ENCODE measurements around the gene GRK6.

GRCh38 chr5:177486256-177486655, 59.8 kb downstream of the GRK6 start:
- TF ChIP-seq CTCF (IDR thresholded peaks at IDR 0.05) (no peak), POLR2A (IDR thresholded peaks at IDR 0.05) (no peak), POLR2AphosphoS5 (IDR thresholded peaks at IDR 0.05) (no peak)

All from prostate gland (tissue), 2 donors.